Activated T-helper 1 cell treated with anti-CD3 and anti-CD28 coated beads, Interleukin-12 subunit alpha, Interleukin-12 subunit beta, Interleukin-2, Interleukin-4 antibody, amounts not matched to agents 30 ng/mL and 10 ng/mL and 1 ng/mL, durations not matched to agents 14 hours and 24 hours and 36 hours (primary cell): Measurements from ENCODE around the gene CREBL2. TPM values are rescaled to one million over a fixed set of nuclear protein-coding genes. Genes with fewer than 3 reads are reported as not detected.
"Not testable (repeated sequence)": the region's sequence is repeated elsewhere in the genome, so short reads cannot be mapped to it uniquely, and the experiment has no call there.

Source experiments
- DNase-seq: peaks from one replicate; pipeline ENCODE4 v3.0.0; 2021; ENCODE audit warnings: low spot score
- H3K27ac Mint-ChIP-seq: one replicate; pipeline ENCODE4 v1.8.0; 2021; ENCODE audit warnings: mild to moderate bottlenecking, mixed read lengths
- H3K27me3 Mint-ChIP-seq: one replicate; pipeline ENCODE4 v1.8.0; 2022; ENCODE audit warnings: mild to moderate bottlenecking, moderate library complexity, mixed read lengths; ENCODE audit not compliant: insufficient read depth
- H3K36me3 Mint-ChIP-seq: one replicate; pipeline ENCODE4 v1.8.0; 2021; ENCODE audit warnings: low read depth, mixed read lengths
- H3K4me1 Mint-ChIP-seq: one replicate; pipeline ENCODE4 v1.8.0; 2021; ENCODE audit warnings: low read depth, mixed read lengths
- H3K4me3 Mint-ChIP-seq: one replicate; pipeline ENCODE4 v1.8.0; 2021; ENCODE audit warnings: mild to moderate bottlenecking, moderate library complexity, mixed read lengths
- H3K9me3 Mint-ChIP-seq: one replicate; pipeline ENCODE4 v1.8.0; 2021; ENCODE audit warnings: mixed read lengths
- intact Hi-C: fragments of 100-400 bp; cut with micrococcal nuclease; formaldehyde crosslinking; loops from one replicate; pipeline ENCODE4 v1.15.1; 2024
- total RNA-seq: library from RNA; stranded (reverse); gene quantifications from 2 replicates; pipeline ENCODE4 v1.2.3, GENCODE V29; 2022

CREBL2 gene
- total RNA-seq, 1 donor from 2014 or later, result 16.7 TPM

GRCh38 chr12:12624498-12624992 lies 12.9 kb downstream of the CREBL2 start:
- Mint-ChIP-seq H3K4me3 (no peak overlapping the region), H3K27me3 (no peaks in the 10 kb centered on the region), H3K27ac (no peak overlapping the region), H3K9me3 (peaks cover 9% of the 10 kb centered on the region), H3K36me3 (peaks cover 37% of the 10 kb centered on the region), H3K4me1 (peaks cover 47% of the 10 kb centered on the region)
- intact Hi-C loops, result no loop called here
- DNase-seq, result no peak

DNA sequence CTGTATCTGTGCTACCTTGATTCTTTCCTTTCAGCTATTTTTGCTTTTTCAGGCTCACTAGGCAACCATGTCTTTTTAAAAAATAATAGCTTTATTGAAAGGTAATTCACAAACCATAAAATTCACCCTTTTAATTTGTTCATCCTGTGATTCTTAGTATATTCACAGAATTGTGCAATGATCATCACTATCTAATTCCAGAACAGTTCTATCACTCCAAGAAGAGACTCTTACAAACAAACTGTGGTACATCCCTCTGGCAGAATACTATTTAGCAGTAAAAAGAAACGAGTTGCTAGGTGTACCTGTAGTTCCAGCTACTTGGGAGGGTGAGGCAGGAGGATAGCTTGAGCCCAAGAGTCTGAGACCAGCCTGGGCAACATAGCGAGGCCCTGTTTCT lies 14.8 kb downstream of the CREBL2 start:
- H3K27me3 Mint-ChIP-seq, result no peaks in the 10 kb centered on the region
- DNase-seq, result no peak
- no peak overlapping the region for H3K4me3 Mint-ChIP-seq
- peaks cover 32% of the 10 kb centered on the region for H3K36me3 Mint-ChIP-seq
- peaks cover 58% of the 10 kb centered on the region for H3K4me1 Mint-ChIP-seq
- H3K9me3 Mint-ChIP-seq, result peaks cover 9% of the 10 kb centered on the region
- no peak overlapping the region for H3K27ac Mint-ChIP-seq
- intact Hi-C loops, result no loop called here

GRCh38 chr12:12627308-12627827 lies 15.7 kb downstream of the CREBL2 start:
- H3K9me3 Mint-ChIP-seq, result peaks cover 9% of the 10 kb centered on the region
- no peak overlapping the region for H3K27ac Mint-ChIP-seq
- intact Hi-C loops, result no loop called here
- DNase-seq, result no peak
- H3K27me3 Mint-ChIP-seq, result no peaks in the 10 kb centered on the region
- no peak overlapping the region for H3K4me3 Mint-ChIP-seq
- H3K36me3 Mint-ChIP-seq, result peaks cover 29% of the 10 kb centered on the region
- peaks cover 49% of the 10 kb centered on the region for H3K4me1 Mint-ChIP-seq

DNA sequence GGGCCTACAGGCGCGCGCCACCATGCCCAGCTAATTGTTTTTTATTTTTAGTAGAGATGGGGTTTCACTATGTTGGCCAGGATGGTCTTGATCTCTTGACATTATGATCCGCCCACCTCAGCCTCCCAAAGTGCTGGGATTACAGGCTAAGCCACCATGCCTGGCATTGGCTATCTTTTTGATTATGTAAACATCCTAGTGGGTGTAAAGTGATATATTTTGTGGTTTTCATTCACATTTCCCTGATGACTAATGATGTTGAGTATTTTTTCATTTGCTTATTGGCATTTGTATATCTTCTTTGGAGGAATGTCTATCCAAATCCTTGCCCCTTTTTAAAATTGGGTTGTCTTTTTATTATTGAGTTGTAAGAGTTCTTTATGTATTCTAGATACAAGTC lies 16.3 kb downstream of the CREBL2 start:
- peaks cover 43% of the 10 kb centered on the region for H3K4me1 Mint-ChIP-seq
- H3K4me3 Mint-ChIP-seq, result no peak overlapping the region

DNA sequence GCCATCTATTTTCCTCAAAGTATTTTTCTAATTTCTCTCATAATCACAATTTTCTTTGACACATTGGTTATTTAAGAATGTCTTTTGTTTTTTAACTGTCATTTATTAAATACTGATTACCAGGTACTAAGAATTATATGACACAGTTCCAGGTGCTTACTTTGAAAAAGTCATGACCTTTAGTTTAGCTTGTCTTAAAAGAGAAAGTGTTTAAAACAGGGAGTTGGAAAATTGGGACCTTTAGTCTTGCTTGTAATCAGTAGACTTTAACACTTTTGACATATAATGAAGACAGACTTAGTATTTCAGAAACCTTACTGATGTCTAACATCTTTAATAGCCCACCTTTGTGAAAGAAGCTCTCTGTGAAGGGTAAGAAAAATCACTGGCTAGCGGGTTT lies 19.2 kb downstream of the CREBL2 start:
- Mint-ChIP-seq H3K9me3 (no peaks in the 10 kb centered on the region), H3K4me3 (no peak overlapping the region), H3K36me3 (peaks cover 17% of the 10 kb centered on the region), H3K4me1 (peaks cover 26% of the 10 kb centered on the region), H3K27ac (no peak overlapping the region), H3K27me3 (no peaks in the 10 kb centered on the region)
- intact Hi-C loops, result no loop called here
- no peak for DNase-seq

More for the DNA sequence above, 16.3 kb downstream of the CREBL2 start:
- Mint-ChIP-seq H3K27ac (no peak overlapping the region), H3K9me3 (peaks cover 9% of the 10 kb centered on the region), H3K27me3 (no peaks in the 10 kb centered on the region), H3K36me3 (peaks cover 29% of the 10 kb centered on the region)
- intact Hi-C loops, result no loop called here
- no peak for DNase-seq

DNA sequence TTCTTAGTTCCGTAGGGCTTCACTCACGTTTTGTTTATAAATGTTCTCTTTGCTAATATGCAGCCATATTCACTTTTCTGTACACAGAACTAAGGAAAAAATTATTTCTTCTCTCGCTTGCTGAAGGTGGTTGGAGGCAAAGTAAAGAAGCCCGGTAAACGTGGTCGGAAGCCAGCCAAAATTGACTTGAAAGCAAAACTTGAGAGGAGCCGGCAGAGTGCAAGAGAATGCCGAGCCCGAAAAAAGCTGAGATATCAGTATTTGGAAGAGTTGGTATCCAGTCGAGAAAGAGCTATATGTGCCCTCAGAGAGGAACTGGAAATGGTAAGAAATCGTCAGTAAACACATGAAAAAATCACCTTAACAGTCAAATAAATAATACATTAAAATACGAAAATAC lies 24.0 kb downstream of the CREBL2 start:
- Mint-ChIP-seq H3K27ac (no peak overlapping the region), H3K27me3 (no peaks in the 10 kb centered on the region), H3K4me1 (peaks cover 13% of the 10 kb centered on the region), H3K36me3 (peaks cover 36% of the 10 kb centered on the region), H3K4me3 (no peak overlapping the region), H3K9me3 (peaks cover 8% of the 10 kb centered on the region)
- no peak for DNase-seq
- intact Hi-C loops, result no loop called here

DNA sequence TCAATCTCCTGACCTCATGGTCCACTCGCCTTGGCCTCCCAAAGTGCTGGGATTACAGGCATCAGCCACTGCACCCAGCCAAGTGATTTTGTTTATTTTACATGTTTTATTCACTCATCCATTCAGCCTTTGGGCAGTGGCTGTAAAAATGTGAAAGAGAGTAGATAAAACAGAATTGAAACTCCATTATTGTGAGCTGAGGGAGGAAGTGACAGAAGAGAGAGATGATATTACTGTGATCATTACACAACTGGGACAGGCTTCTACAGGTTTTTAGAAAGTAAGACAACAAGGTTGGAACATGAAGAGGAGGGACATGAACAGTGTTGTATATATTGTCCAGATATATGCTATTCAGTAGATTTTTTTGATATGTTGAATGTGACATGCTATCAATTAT lies 25.0 kb downstream of the CREBL2 start:
- intact Hi-C loops, result no loop called here
- Mint-ChIP-seq H3K9me3 (peaks cover 8% of the 10 kb centered on the region), H3K4me1 (peaks cover 5% of the 10 kb centered on the region), H3K36me3 (peaks cover 38% of the 10 kb centered on the region), H3K4me3 (no peak overlapping the region), H3K27ac (peak overlapping the region; percentile 21), H3K27me3 (no peaks in the 10 kb centered on the region)
- no peak for DNase-seq

GRCh38 chr12:12639995-12640394 lies 28.3 kb downstream of the CREBL2 start:
- H3K27ac Mint-ChIP-seq, H3K27me3 Mint-ChIP-seq, H3K9me3 Mint-ChIP-seq, H3K4me3 Mint-ChIP-seq, H3K4me1 Mint-ChIP-seq, DNase-seq, intact Hi-C loops: not testable (repeated sequence)
- peaks cover 53% of the 10 kb centered on the region for H3K36me3 Mint-ChIP-seq

DNA sequence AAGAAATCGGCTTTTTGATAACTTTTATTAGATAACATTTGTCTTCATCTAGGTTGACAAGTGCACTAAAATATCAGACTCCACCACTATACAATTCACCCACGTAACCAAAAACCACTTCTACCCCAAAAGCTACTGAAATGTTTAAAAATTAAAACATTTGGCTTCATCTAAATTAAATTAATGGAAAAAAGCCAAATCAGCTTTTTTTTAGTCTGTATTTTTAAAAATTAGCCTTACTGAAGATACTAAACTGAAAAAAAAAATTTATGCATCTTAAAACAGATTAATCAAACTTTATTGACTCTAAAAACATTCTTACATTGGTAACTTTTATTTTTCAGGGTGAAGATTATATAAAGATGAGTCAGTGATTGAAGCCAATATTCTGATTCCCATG lies 30.0 kb downstream of the CREBL2 start:
- H3K27me3 Mint-ChIP-seq, result no peaks in the 10 kb centered on the region
- intact Hi-C loops, result no loop called here
- H3K4me3 Mint-ChIP-seq, result no peak overlapping the region
- no peak overlapping the region for H3K27ac Mint-ChIP-seq
- H3K9me3 Mint-ChIP-seq, result peaks cover 10% of the 10 kb centered on the region
- peaks cover 15% of the 10 kb centered on the region for H3K4me1 Mint-ChIP-seq
- DNase-seq, result no peak
- peaks cover 53% of the 10 kb centered on the region for H3K36me3 Mint-ChIP-seq

DNA sequence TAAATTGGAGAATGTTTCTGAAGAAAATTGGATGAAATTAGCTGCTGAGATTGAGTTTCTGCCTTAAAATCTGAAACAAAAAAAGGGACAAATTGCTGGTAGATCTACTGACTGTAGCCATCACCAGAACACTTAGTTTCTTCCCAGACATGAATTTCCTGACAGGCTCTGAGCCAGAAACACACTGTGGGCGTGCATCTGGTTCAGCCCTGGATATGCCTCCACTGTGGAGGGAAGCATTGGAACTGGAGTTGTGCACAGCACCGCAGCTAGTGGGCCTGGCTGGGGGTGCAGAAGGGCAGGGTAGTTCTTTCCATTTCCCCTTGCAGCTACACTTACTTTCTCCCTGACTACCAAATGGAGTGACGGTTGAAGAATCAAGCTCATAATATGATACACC lies 31.2 kb downstream of the CREBL2 start:
- intact Hi-C loops, result no loop called here
- Mint-ChIP-seq H3K36me3 (peaks cover 54% of the 10 kb centered on the region), H3K4me1 (peaks cover 12% of the 10 kb centered on the region), H3K9me3 (peaks cover 23% of the 10 kb centered on the region), H3K4me3 (no peak overlapping the region), H3K27ac (no peak overlapping the region), H3K27me3 (no peaks in the 10 kb centered on the region)
- no peak for DNase-seq

GRCh38 chr12:12645485-12645884 lies 33.8 kb downstream of the CREBL2 start:
- Mint-ChIP-seq H3K36me3 (peaks cover 48% of the 10 kb centered on the region), H3K27me3 (no peaks in the 10 kb centered on the region), H3K27ac (peak overlapping the region; percentile 61), H3K9me3 (peaks cover 39% of the 10 kb centered on the region), H3K4me1 (peaks cover 12% of the 10 kb centered on the region), H3K4me3 (no peak overlapping the region)
- intact Hi-C loops, result loop anchor here (1.0 to 5.0 kb wide), 4 partner anchors 33 to 92 kb away; partner anchors contain the start of gene CDKN1B
- DNase-seq, result peak; percentile 26

DNA sequence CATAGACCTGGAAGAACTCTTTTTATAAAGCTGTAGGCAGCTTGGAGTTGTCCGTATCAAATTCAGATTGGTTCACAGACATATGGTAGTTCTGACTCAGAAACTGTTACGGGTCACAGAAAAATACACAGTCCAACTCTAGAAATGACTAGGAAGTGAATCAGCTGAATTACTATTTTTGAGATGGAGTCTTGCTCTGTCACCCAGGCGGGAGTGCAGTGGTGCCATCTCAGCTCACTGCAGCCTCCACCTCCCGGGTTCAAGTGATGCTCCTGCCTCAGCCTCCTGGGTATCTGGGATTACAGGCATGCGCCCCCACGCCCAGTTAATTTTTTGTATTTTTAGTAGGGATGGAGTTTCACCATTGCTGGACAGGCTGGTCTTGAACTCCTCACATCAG lies 34.3 kb downstream of the CREBL2 start:
- Mint-ChIP-seq H3K27ac (peak overlapping the region; percentile 61), H3K9me3 (peaks cover 42% of the 10 kb centered on the region), H3K4me1 (peaks cover 12% of the 10 kb centered on the region), H3K36me3 (peaks cover 44% of the 10 kb centered on the region)
- H3K4me3 Mint-ChIP-seq, H3K27me3 Mint-ChIP-seq, DNase-seq: not testable (repeated sequence)
- intact Hi-C loops, result loop anchor here (1.0 to 5.0 kb wide), 5 partner anchors 33 to 91 kb away; partner anchors contain the start of gene CDKN1B

- intact Hi-C loops, result loop anchor here (2.0 to 5.0 kb wide), 2 partner anchors 64 to 71 kb away; partner anchors contain the start of gene CDKN1B
- Mint-ChIP-seq H3K27ac (no peak overlapping the region), H3K9me3 (peaks cover 48% of the 10 kb centered on the region), H3K4me1 (peaks cover 12% of the 10 kb centered on the region), H3K27me3 (no peaks in the 10 kb centered on the region), H3K36me3 (peaks cover 45% of the 10 kb centered on the region), H3K4me3 (no peak overlapping the region)
- DNase-seq, result no peak
These were observed 34.9 kb downstream of the CREBL2 start for GRCh38 chr12:12646483-12647072.
